ENCODE results near the gene SPPL3. TPM values are rescaled to one million over a fixed set of nuclear protein-coding genes. Genes with fewer than 3 reads are reported as not detected.

SPPL3 gene
- total and polyA plus RNA-seq, 2 donors = 10.9 to 22.4 TPM

GRCh38 chr12:120757226-120757742, 146.9 kb downstream of the SPPL3 start:
- Histone ChIP-seq H3K27ac (ENCODE audit: low read depth in 1 of 2, low read length in 1 of 2) (no peak overlapping the region), H3K36me3 (ENCODE audit: control insufficient read depth in 2 of 2, insufficient read depth in 2 of 2, low read length in 1 of 2) (peaks cover 22 to 25% of the 10 kb centered on the region in 2 donors), H3K4me1 (ENCODE audit: control insufficient read depth in 2 of 2, insufficient read depth in 2 of 2, low read length in 2 of 2) (peaks cover 0 to 31% of the 10 kb centered on the region in 2 donors), H3K9me3 (ENCODE audit: control insufficient read depth in 2 of 2, insufficient read depth in 1 of 2, low read length in 1 of 2) (peaks cover 0 to 9% of the 10 kb centered on the region in 2 donors), H3K27me3 (ENCODE audit: control insufficient read depth in 2 of 2, insufficient read depth in 1 of 2, low read length in 1 of 2) (no peaks in the 10 kb centered on the region), H3K4me3 (ENCODE audit: low read length in 2 of 2) (no peak overlapping the region)
- no peak for DNase-seq (ENCODE audit: low read depth in 6 of 9, low spot score in 9 of 9)
- 82% methylated on average over 4 of the region's 4 CpGs for WGBS

GRCh38 chr12:120755269-120755668, 148.9 kb downstream of the SPPL3 start:
- Histone ChIP-seq H3K36me3 (ENCODE audit: control insufficient read depth in 2 of 2, insufficient read depth in 2 of 2, low read length in 1 of 2) (peaks cover 4 to 8% of the 10 kb centered on the region in 2 donors), H3K9me3 (ENCODE audit: control insufficient read depth in 2 of 2, insufficient read depth in 1 of 2, low read length in 1 of 2) (peaks cover 0 to 9% of the 10 kb centered on the region in 2 donors), H3K4me3 (ENCODE audit: low read length in 2 of 2) (no peak overlapping the region), H3K4me1 (ENCODE audit: control insufficient read depth in 2 of 2, insufficient read depth in 2 of 2, low read length in 2 of 2) (peaks cover 0 to 12% of the 10 kb centered on the region in 2 donors), H3K27me3 (ENCODE audit: control insufficient read depth in 2 of 2, insufficient read depth in 1 of 2, low read length in 1 of 2) (no peaks in the 10 kb centered on the region), H3K27ac (ENCODE audit: low read depth in 1 of 2, low read length in 1 of 2) (no peak overlapping the region)
- no peak for DNase-seq (ENCODE audit: low read depth in 6 of 9, low spot score in 9 of 9)

- H3K9me3 ChIP-seq (ENCODE audit: control insufficient read depth in 2 of 2, insufficient read depth in 1 of 2, low read length in 1 of 2) = peaks cover 0 to 9% of the 10 kb centered on the region in 2 donors
- no peak overlapping the region for H3K27ac ChIP-seq (ENCODE audit: low read depth in 1 of 2, low read length in 1 of 2)
- no peaks in the 10 kb centered on the region for H3K27me3 ChIP-seq (ENCODE audit: control insufficient read depth in 2 of 2, insufficient read depth in 1 of 2, low read length in 1 of 2)
- H3K4me3 ChIP-seq (ENCODE audit: low read length in 2 of 2) = no peak overlapping the region
- H3K36me3 ChIP-seq (ENCODE audit: control insufficient read depth in 2 of 2, insufficient read depth in 2 of 2, low read length in 1 of 2) = peaks cover under 1 to 4% of the 10 kb centered on the region in 2 donors
- DNase-seq (ENCODE audit: low read depth in 6 of 9, low spot score in 9 of 9) = no peak
- H3K4me1 ChIP-seq (ENCODE audit: control insufficient read depth in 2 of 2, insufficient read depth in 2 of 2, low read length in 2 of 2) = peaks cover 0 to 7% of the 10 kb centered on the region in 2 donors
These were observed 149.4 kb downstream of the SPPL3 start for GRCh38 chr12:120754792-120755191.

- no peak for DNase-seq (ENCODE audit: low read depth in 6 of 9, low spot score in 9 of 9)
These were observed 152.8 kb downstream of the SPPL3 start for GRCh38 chr12:120751389-120751788.

GRCh38 chr12:120750806-120751205, 153.4 kb downstream of the SPPL3 start:
- Histone ChIP-seq H3K27me3 (ENCODE audit: control insufficient read depth in 2 of 2, insufficient read depth in 1 of 2, low read length in 1 of 2) (no peaks in the 10 kb centered on the region), H3K4me3 (ENCODE audit: low read length in 2 of 2) (no peak overlapping the region), H3K27ac (ENCODE audit: low read depth in 1 of 2, low read length in 1 of 2) (no peak overlapping the region), H3K36me3 (ENCODE audit: control insufficient read depth in 2 of 2, insufficient read depth in 2 of 2, low read length in 1 of 2) (no peaks in the 10 kb centered on the region), H3K9me3 (ENCODE audit: control insufficient read depth in 2 of 2, insufficient read depth in 1 of 2, low read length in 1 of 2) (peaks cover 0 to 6% of the 10 kb centered on the region in 2 donors), H3K4me1 (ENCODE audit: control insufficient read depth in 2 of 2, insufficient read depth in 2 of 2, low read length in 2 of 2) (no peaks in the 10 kb centered on the region)
- no peak for DNase-seq (ENCODE audit: low read depth in 6 of 9, low spot score in 9 of 9)
- WGBS = 96% methylated on average over 5 of the region's 5 CpGs

More at GRCh38 chr12:120751389-120751788, 152.8 kb downstream of the SPPL3 start:
- Histone ChIP-seq H3K27me3 (ENCODE audit: control insufficient read depth in 2 of 2, insufficient read depth in 1 of 2, low read length in 1 of 2) (no peaks in the 10 kb centered on the region), H3K4me3 (ENCODE audit: low read length in 2 of 2) (no peak overlapping the region), H3K36me3 (ENCODE audit: control insufficient read depth in 2 of 2, insufficient read depth in 2 of 2, low read length in 1 of 2) (no peaks in the 10 kb centered on the region), H3K4me1 (ENCODE audit: control insufficient read depth in 2 of 2, insufficient read depth in 2 of 2, low read length in 2 of 2) (no peaks in the 10 kb centered on the region), H3K27ac (ENCODE audit: low read depth in 1 of 2, low read length in 1 of 2) (no peak overlapping the region), H3K9me3 (ENCODE audit: control insufficient read depth in 2 of 2, insufficient read depth in 1 of 2, low read length in 1 of 2) (peaks cover 0 to 6% of the 10 kb centered on the region in 2 donors)
- 97% methylated on average over 9 of the region's 9 CpGs for WGBS

GRCh38 chr12:120749256-120749655, 154.9 kb downstream of the SPPL3 start:
- Histone ChIP-seq H3K9me3 (ENCODE audit: control insufficient read depth in 2 of 2, insufficient read depth in 1 of 2, low read length in 1 of 2) (peaks cover 0 to under 1% of the 10 kb centered on the region in 2 donors), H3K36me3 (ENCODE audit: control insufficient read depth in 2 of 2, insufficient read depth in 2 of 2, low read length in 1 of 2) (no peaks in the 10 kb centered on the region), H3K27ac (ENCODE audit: low read depth in 1 of 2, low read length in 1 of 2) (no peak overlapping the region), H3K4me3 (ENCODE audit: low read length in 2 of 2) (no peak overlapping the region), H3K4me1 (ENCODE audit: control insufficient read depth in 2 of 2, insufficient read depth in 2 of 2, low read length in 2 of 2) (no peaks in the 10 kb centered on the region), H3K27me3 (ENCODE audit: control insufficient read depth in 2 of 2, insufficient read depth in 1 of 2, low read length in 1 of 2) (no peaks in the 10 kb centered on the region)
- 96% methylated on average over 5 of the region's 5 CpGs for WGBS
- no peak for DNase-seq (ENCODE audit: low read depth in 6 of 9, low spot score in 9 of 9)

- no peaks in the 10 kb centered on the region for H3K27me3 ChIP-seq (ENCODE audit: control insufficient read depth in 2 of 2, insufficient read depth in 1 of 2, low read length in 1 of 2)
- H3K4me1 ChIP-seq (ENCODE audit: control insufficient read depth in 2 of 2, insufficient read depth in 2 of 2, low read length in 2 of 2) = no peaks in the 10 kb centered on the region
- H3K36me3 ChIP-seq (ENCODE audit: control insufficient read depth in 2 of 2, insufficient read depth in 2 of 2, low read length in 1 of 2) = no peaks in the 10 kb centered on the region
- 97% methylated on average over 7 of the region's 7 CpGs for WGBS
- no peak overlapping the region for H3K27ac ChIP-seq (ENCODE audit: low read depth in 1 of 2, low read length in 1 of 2)
- no peak overlapping the region for H3K4me3 ChIP-seq (ENCODE audit: low read length in 2 of 2)
- no peak for DNase-seq (ENCODE audit: low read depth in 6 of 9, low spot score in 9 of 9)
- no peaks in the 10 kb centered on the region for H3K9me3 ChIP-seq (ENCODE audit: control insufficient read depth in 2 of 2, insufficient read depth in 1 of 2, low read length in 1 of 2)
These were observed 155.9 kb downstream of the SPPL3 start for GRCh38 chr12:120748242-120748641.

GRCh38 chr12:120744922-120745493, 159.2 kb downstream of the SPPL3 start:
- Histone ChIP-seq H3K36me3 (ENCODE audit: control insufficient read depth in 2 of 2, insufficient read depth in 2 of 2, low read length in 1 of 2) (no peaks in the 10 kb centered on the region), H3K9me3 (ENCODE audit: control insufficient read depth in 2 of 2, insufficient read depth in 1 of 2, low read length in 1 of 2) (no peaks in the 10 kb centered on the region), H3K27ac (ENCODE audit: low read depth in 1 of 2, low read length in 1 of 2) (no peak overlapping the region), H3K27me3 (ENCODE audit: control insufficient read depth in 2 of 2, insufficient read depth in 1 of 2, low read length in 1 of 2) (no peaks in the 10 kb centered on the region), H3K4me3 (ENCODE audit: low read length in 2 of 2) (no peak overlapping the region), H3K4me1 (ENCODE audit: control insufficient read depth in 2 of 2, insufficient read depth in 2 of 2, low read length in 2 of 2) (no peaks in the 10 kb centered on the region)
- WGBS = 96% methylated on average over 15 of the region's 15 CpGs
- DNase-seq (ENCODE audit: low read depth in 6 of 9, low spot score in 9 of 9) = no peak

GRCh38 chr12:120741476-120742421, 162.4 kb downstream of the SPPL3 start:
- H3K36me3 ChIP-seq (ENCODE audit: control insufficient read depth in 2 of 2, insufficient read depth in 2 of 2, low read length in 1 of 2) = peaks cover 2 to 23% of the 10 kb centered on the region in 2 donors
- H3K27ac ChIP-seq (ENCODE audit: low read depth in 1 of 2, low read length in 1 of 2) = no peak overlapping the region
- DNase-seq (ENCODE audit: low read depth in 6 of 9, low spot score in 9 of 9) = no peak
- H3K9me3 ChIP-seq (ENCODE audit: control insufficient read depth in 2 of 2, insufficient read depth in 1 of 2, low read length in 1 of 2) = no peaks in the 10 kb centered on the region
- no peaks in the 10 kb centered on the region for H3K27me3 ChIP-seq (ENCODE audit: control insufficient read depth in 2 of 2, insufficient read depth in 1 of 2, low read length in 1 of 2)
- WGBS = 95% methylated on average over 33 of the region's 33 CpGs
- no peaks in the 10 kb centered on the region for H3K4me1 ChIP-seq (ENCODE audit: control insufficient read depth in 2 of 2, insufficient read depth in 2 of 2, low read length in 2 of 2)
- no peak overlapping the region for H3K4me3 ChIP-seq (ENCODE audit: low read length in 2 of 2)

Measured in thymus (tissue), 11 donors.